DOHH2 (cell line): ENCODE measurements around the gene IFNA7.
"Not testable (repeated sequence)": the region's sequence is repeated elsewhere in the genome, so short reads cannot be mapped to it uniquely, and the experiment has no call there.

ENCODE experiments used
- H3F3A ChIP-seq: fragments of 200-600 bp; sonication (generic), shearing (Covaris generic); 2 replicates; pipeline ENCODE4 v1.6.0; 2016; ENCODE audit warnings: antibody characterized with exemption, mild to moderate bottlenecking; ENCODE audit not compliant: control insufficient read depth, insufficient read depth
- H3K27ac ChIP-seq: fragments of 200-600 bp; sonication (generic); 2 replicates; pipeline ENCODE4 v1.5.1; 2014; ENCODE audit warnings: low read depth, mild to moderate bottlenecking, low read length, moderate library complexity
- H3K27me3 ChIP-seq: fragments of 200-600 bp; sonication (generic); 2 replicates; pipeline ENCODE4 v1.6.1; 2014; ENCODE audit warnings: mild to moderate bottlenecking, low read length, mixed read lengths; ENCODE audit not compliant: control insufficient read depth
- H3K36me3 ChIP-seq: fragments of 200-600 bp; sonication (generic); 2 replicates; pipeline ENCODE4 v1.6.1; 2014; ENCODE audit warnings: mild to moderate bottlenecking, low read length, moderate library complexity, mixed read lengths; ENCODE audit not compliant: control insufficient read depth
- H3K4me1 ChIP-seq: fragments of 200-600 bp; sonication (generic); 2 replicates; pipeline ENCODE4 v1.6.1; 2014; ENCODE audit warnings: mild to moderate bottlenecking, low read length, mixed read lengths; ENCODE audit not compliant: control insufficient read depth
- H3K4me2 ChIP-seq: fragments of 200-600 bp; sonication (generic); 2 replicates; pipeline ENCODE4 v1.6.0; 2014; ENCODE audit warnings: mild to moderate bottlenecking, low read length, moderate library complexity
- H3K4me3 ChIP-seq: fragments of 200-600 bp; sonication (generic); 2 replicates; pipeline ENCODE4 v1.5.1; 2014; ENCODE audit warnings: mild to moderate bottlenecking, low read length, mixed read lengths
- H3K79me2 ChIP-seq: fragments of 200-600 bp; sonication (generic); 2 replicates; pipeline ENCODE4 v1.6.1; 2014; ENCODE audit warnings: mild to moderate bottlenecking, low read length, mixed read lengths; ENCODE audit not compliant: control insufficient read depth
- H3K9me2 ChIP-seq: fragments of 200-600 bp; sonication (generic); replicated peaks from 2 replicates; pipeline ENCODE4 v1.6.1; 2014; ENCODE audit warnings: mild to moderate bottlenecking, low read length, mixed read lengths; ENCODE audit not compliant: control insufficient read depth
- H3K9me3 ChIP-seq: fragments of 200-600 bp; sonication (generic); 2 replicates; pipeline ENCODE4 v1.6.1; 2014; ENCODE audit warnings: antibody characterized with exemption, low read length, mixed read lengths; ENCODE audit not compliant: control insufficient read depth, insufficient read depth
- H4K20me1 ChIP-seq: fragments of 200-600 bp; sonication (generic); 2 replicates; pipeline ENCODE4 v1.6.0; 2014; ENCODE audit warnings: low read depth, mild to moderate bottlenecking, antibody characterized with exemption, low read length, moderate library complexity; ENCODE audit not compliant: control insufficient read depth, insufficient read depth
- CTCF ChIP-seq: fragments of 200-600 bp; sonication (generic); IDR thresholded peaks from one replicate; pipeline ENCODE4 v1.5.1; 2014; ENCODE audit warnings: antibody characterized with exemption, mild to moderate bottlenecking, low read depth, low read length; ENCODE audit not compliant: poor library complexity, severe bottlenecking
- EZH2phosphoT487 ChIP-seq: fragments of 200-600 bp; sonication (generic); IDR thresholded peaks from 2 replicates; pipeline ENCODE4 v1.6.1; 2017; ENCODE audit warnings: borderline replicate concordance, mild to moderate bottlenecking, antibody characterized with exemption, low read length, moderate library complexity, mixed read lengths

The IFNA7 gene

DNA sequence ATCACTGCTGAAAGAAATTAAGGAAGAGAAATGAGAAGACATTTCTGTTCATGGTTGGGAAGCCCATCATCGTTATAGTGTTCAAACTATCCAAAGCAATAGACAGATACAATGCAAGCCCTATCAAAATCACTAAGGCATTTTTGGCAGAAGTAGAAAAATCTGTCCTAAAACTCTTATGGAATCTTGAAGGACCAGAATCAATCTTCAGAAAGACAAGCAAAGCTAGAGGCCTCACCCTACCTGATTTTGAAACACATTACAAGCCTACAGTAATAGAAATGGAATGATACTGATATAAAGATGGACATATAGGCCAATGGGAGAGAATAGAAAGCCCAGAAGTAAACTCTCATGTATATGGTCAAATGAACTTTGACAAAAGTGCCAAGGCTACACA, 30.7 kb downstream of the IFNA7 start:
- TF ChIP-seq EZH2phosphoT487 = no peak
- TF ChIP-seq CTCF = no peak
- H3K4me2 ChIP-seq = no peak overlapping the region
- no peaks in the 10 kb centered on the region for H3K79me2 ChIP-seq
- no peaks in the 10 kb centered on the region for H3K4me1 ChIP-seq
- no peaks in the 10 kb centered on the region for H3K36me3 ChIP-seq
- no peak overlapping the region for H3K27ac ChIP-seq
- no peaks in the 10 kb centered on the region for H3F3A ChIP-seq
- H3K4me3 ChIP-seq = no peak overlapping the region
- no peaks in the 10 kb centered on the region for H3K9me2 ChIP-seq
- no peaks in the 10 kb centered on the region for H3K9me3 ChIP-seq
- H4K20me1 ChIP-seq = no peaks in the 10 kb centered on the region
- 0 out of 2 replicates have a peak, but pooled peaks cover 3% of the 10 kb centered on the region for H3K27me3 ChIP-seq

GRCh38 chr9:21166560-21166959, 35.4 kb downstream of the IFNA7 start, which contains the start of gene IFNA21:
Gene IFNA21, minus strand, starts transcription at chr9:21166660. Its CDS starts 48 bp downstream, at chr9:21166612.
- H3K9me2 ChIP-seq, H3K4me2 ChIP-seq, H3K36me3 ChIP-seq, H3F3A ChIP-seq, H3K4me1 ChIP-seq, H4K20me1 ChIP-seq, H3K27ac ChIP-seq, H3K79me2 ChIP-seq, H3K27me3 ChIP-seq, H3K9me3 ChIP-seq, H3K4me3 ChIP-seq: not testable (repeated sequence)

DNA sequence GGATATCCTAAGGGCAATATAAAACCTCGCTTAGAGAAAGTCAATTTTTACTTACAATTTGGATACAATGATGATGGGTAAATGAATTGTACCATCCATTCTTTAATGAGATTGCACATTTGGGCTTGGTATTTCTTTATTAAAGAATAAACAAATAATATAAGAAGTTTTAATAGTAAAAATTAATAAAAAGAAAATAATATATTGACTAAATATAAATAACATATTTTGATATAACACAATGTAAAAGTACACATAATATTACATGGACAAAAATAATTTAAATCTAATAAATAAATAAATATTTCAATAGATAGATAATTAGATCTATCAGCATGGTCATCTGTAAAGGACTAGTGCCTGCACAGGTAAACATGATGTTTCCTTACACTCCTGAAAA, 36.5 kb downstream of the IFNA7 start:
- no peaks in the 10 kb centered on the region; the same call in 1 of the 2 replicates for H3K27me3 ChIP-seq
- H3K27ac ChIP-seq = no peak overlapping the region
- H3K4me3 ChIP-seq = no peak overlapping the region
- no peaks in the 10 kb centered on the region for H3F3A ChIP-seq
- no peaks in the 10 kb centered on the region for H3K9me3 ChIP-seq
- no peak overlapping the region for H3K4me2 ChIP-seq
- H4K20me1 ChIP-seq = no peaks in the 10 kb centered on the region
- no peaks in the 10 kb centered on the region for H3K36me3 ChIP-seq
- no peaks in the 10 kb centered on the region for H3K79me2 ChIP-seq
- no peaks in the 10 kb centered on the region for H3K9me2 ChIP-seq
- no peaks in the 10 kb centered on the region for H3K4me1 ChIP-seq
- TF ChIP-seq EZH2phosphoT487 = no peak
- no peak for TF ChIP-seq CTCF

- no peak overlapping the region for H3K27ac ChIP-seq
- no peaks in the 10 kb centered on the region for H3K79me2 ChIP-seq
- H4K20me1 ChIP-seq = no peaks in the 10 kb centered on the region
- H3K4me1 ChIP-seq = peaks cover 5% of the 10 kb centered on the region
- no peaks in the 10 kb centered on the region for H3K9me3 ChIP-seq
- H3F3A ChIP-seq = no peaks in the 10 kb centered on the region
- no peaks in the 10 kb centered on the region for H3K9me2 ChIP-seq
- no peak overlapping the region for H3K4me3 ChIP-seq
- no peaks in the 10 kb centered on the region; the same call in 1 of the 2 replicates for H3K27me3 ChIP-seq
- no peak overlapping the region for H3K4me2 ChIP-seq
- H3K36me3 ChIP-seq = no peaks in the 10 kb centered on the region
- TF ChIP-seq EZH2phosphoT487 (no peak), CTCF (no peak)
These were observed 41.8 kb downstream of the IFNA7 start for GRCh38 chr9:21160178-21160577.
